ENCODE measurements around the gene ENGASE. TPM values are rescaled to one million over a fixed set of nuclear protein-coding genes. Genes with fewer than 3 reads are reported as not detected.

ENGASE gene
- total RNA-seq, 2 experiments from 2014 or later, result 41.3 to 41.8 TPM

DNA sequence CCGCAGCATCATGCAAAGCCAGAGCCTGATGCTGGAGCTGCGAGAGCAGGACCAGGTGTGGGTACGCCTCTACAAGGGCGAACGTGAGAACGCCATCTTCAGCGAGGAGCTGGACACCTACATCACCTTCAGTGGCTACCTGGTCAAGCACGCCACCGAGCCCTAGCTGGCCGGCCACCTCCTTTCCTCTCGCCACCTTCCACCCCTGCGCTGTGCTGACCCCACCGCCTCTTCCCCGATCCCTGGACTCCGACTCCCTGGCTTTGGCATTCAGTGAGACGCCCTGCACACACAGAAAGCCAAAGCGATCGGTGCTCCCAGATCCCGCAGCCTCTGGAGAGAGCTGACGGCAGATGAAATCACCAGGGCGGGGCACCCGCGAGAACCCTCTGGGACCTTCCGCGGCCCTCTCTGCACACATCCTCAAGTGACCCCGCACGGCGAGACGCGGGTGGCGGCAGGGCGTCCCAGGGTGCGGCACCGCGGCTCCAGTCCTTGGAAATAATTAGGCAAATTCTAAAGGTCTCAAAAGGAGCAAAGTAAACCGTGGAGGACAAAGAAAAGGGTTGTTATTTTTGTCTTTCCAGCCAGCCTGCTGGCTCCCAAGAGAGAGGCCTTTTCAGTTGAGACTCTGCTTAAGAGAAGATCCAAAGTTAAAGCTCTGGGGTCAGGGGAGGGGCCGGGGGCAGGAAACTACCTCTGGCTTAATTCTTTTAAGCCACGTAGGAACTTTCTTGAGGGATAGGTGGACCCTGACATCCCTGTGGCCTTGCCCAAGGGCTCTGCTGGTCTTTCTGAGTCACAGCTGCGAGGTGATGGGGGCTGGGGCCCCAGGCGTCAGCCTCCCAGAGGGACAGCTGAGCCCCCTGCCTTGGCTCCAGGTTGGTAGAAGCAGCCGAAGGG is 26.4 kb upstream of the ENGASE start:
- Mint-ChIP-seq H3K4me3 (no peak overlapping the region), H3K27ac (no peak overlapping the region), H3K27me3 (peaks cover 9% of the 10 kb centered on the region), H3K36me3 (ENCODE audit: low read depth) (no peaks in the 10 kb centered on the region), H3K4me1 (ENCODE audit: low read depth) (no peaks in the 10 kb centered on the region), H3K9me3 (no peaks in the 10 kb centered on the region)
- TF ChIP-seq, protein P1, sequence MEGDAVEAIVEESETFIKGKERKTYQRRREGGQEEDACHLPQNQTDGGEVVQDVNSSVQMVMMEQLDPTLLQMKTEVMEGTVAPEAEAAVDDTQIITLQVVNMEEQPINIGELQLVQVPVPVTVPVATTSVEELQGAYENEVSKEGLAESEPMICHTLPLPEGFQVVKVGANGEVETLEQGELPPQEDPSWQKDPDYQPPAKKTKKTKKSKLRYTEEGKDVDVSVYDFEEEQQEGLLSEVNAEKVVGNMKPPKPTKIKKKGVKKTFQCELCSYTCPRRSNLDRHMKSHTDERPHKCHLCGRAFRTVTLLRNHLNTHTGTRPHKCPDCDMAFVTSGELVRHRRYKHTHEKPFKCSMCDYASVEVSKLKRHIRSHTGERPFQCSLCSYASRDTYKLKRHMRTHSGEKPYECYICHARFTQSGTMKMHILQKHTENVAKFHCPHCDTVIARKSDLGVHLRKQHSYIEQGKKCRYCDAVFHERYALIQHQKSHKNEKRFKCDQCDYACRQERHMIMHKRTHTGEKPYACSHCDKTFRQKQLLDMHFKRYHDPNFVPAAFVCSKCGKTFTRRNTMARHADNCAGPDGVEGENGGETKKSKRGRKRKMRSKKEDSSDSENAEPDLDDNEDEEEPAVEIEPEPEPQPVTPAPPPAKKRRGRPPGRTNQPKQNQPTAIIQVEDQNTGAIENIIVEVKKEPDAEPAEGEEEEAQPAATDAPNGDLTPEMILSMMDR (IDR thresholded peaks at IDR 0.05), result no peak
- DNase-seq, result no peak
- ChIA-PET POLR2A (no interaction called here), CTCF (interaction anchor here (0.5 to 0.8 kb wide), 2 partner anchors 343 to 345 kb away, joined by 3 read pairs; no protein-coding TSS in a partner anchor)
- ATAC-seq, result no peak
- intact Hi-C loops (cut with micrococcal nuclease), result loop anchor here (10.0 kb wide), 1 partner anchor 347 kb away; no protein-coding TSS in a partner anchor

DNA sequence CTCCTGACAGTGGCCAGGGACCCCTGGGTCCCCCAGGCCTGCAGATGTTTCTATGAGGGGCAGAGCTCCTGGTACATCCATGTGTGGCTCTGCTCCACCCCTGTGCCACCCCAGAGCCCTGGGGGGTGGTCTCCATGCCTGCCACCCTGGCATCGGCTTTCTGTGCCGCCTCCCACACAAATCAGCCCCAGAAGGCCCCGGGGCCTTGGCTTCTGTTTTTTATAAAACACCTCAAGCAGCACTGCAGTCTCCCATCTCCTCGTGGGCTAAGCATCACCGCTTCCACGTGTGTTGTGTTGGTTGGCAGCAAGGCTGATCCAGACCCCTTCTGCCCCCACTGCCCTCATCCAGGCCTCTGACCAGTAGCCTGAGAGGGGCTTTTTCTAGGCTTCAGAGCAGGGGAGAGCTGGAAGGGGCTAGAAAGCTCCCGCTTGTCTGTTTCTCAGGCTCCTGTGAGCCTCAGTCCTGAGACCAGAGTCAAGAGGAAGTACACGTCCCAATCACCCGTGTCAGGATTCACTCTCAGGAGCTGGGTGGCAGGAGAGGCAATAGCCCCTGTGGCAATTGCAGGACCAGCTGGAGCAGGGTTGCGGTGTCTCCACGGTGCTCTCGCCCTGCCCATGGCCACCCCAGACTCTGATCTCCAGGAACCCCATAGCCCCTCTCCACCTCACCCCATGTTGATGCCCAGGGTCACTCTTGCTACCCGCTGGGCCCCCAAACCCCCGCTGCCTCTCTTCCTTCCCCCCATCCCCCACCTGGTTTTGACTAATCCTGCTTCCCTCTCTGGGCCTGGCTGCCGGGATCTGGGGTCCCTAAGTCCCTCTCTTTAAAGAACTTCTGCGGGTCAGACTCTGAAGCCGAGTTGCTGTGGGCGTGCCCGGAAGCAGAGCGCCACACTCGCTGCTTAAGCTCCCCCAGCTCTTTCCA is 25.5 kb upstream of the ENGASE start:
- Mint-ChIP-seq H3K36me3 (ENCODE audit: low read depth) (no peaks in the 10 kb centered on the region), H3K27me3 (peaks cover 9% of the 10 kb centered on the region), H3K9me3 (peaks cover under 1% of the 10 kb centered on the region), H3K4me1 (ENCODE audit: low read depth) (no peaks in the 10 kb centered on the region), H3K27ac (no peak overlapping the region), H3K4me3 (no peak overlapping the region)
- TF ChIP-seq, protein P1 (IDR thresholded peaks at IDR 0.05), result no peak
- POLR2A ChIA-PET, result no interaction called here
- intact Hi-C loops (cut with micrococcal nuclease), result loop anchor here (10.0 kb wide), 1 partner anchor 346 kb away; no protein-coding TSS in a partner anchor
- no peak for ATAC-seq
- no peak for DNase-seq
- CTCF ChIA-PET, result interaction anchor here (0.8 kb wide), 1 partner anchor 342 kb away, joined by 3 read pairs; no protein-coding TSS in a partner anchor

DNA sequence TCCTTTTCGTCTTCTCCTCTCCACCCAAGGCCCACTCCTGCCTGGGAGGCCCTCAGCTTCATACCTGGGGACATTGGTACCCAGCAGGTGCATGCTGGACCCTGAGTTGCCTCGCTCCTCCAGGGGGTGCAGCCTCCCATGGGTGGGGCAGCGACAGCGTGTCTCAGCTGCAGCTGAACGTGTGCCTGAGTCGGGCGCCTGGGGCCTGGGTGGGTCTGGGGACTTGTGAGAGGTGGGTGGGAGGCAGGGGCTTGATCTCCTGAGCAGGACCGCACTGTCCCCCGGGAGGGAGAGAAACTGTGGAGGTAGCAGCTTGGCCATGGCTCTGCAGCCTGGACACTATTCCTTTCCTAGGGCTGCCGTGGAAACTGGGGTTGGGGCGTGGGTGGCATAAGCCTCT is 24.8 kb upstream of the ENGASE start:
- POLR2A ChIA-PET, result no interaction called here
- intact Hi-C loops (cut with micrococcal nuclease), result loop anchor here (10.0 kb wide), 1 partner anchor 345 kb away; no protein-coding TSS in a partner anchor
- Mint-ChIP-seq H3K4me3 (no peak overlapping the region), H3K4me1 (ENCODE audit: low read depth) (no peaks in the 10 kb centered on the region), H3K9me3 (peaks cover 5% of the 10 kb centered on the region), H3K36me3 (ENCODE audit: low read depth) (no peaks in the 10 kb centered on the region), H3K27ac (no peak overlapping the region), H3K27me3 (peaks cover 8% of the 10 kb centered on the region)
- ATAC-seq, result no peak
- no peak for DNase-seq
- CTCF ChIA-PET, result no interaction called here
- TF ChIP-seq, protein P1 (IDR thresholded peaks at IDR 0.05), result no peak

DNA sequence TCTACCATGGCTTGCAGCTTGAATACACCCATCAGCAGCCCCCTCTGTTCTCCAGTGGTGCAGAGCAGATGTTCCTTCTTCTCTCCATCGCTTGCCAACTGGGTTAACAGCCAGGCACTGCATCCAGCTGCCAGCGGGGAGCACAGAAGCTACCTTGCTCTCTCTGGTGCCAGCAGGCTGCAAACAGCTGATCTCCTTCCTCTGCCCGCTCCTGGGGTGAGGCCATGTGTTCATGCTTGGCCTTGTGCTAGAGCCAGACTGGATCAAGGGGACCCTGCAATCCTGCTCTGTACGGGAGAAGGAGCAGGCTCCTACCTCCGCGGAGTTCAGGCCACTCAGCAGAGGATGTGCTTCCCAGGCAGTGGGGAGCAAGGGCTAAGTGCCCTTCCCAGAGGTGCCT is 24.1 kb upstream of the ENGASE start:
- Mint-ChIP-seq H3K27me3 (peaks cover 7% of the 10 kb centered on the region), H3K36me3 (ENCODE audit: low read depth) (no peaks in the 10 kb centered on the region), H3K4me3 (no peak overlapping the region), H3K27ac (no peak overlapping the region), H3K4me1 (ENCODE audit: low read depth) (no peaks in the 10 kb centered on the region), H3K9me3 (peaks cover 5% of the 10 kb centered on the region)
- POLR2A ChIA-PET, result no interaction called here
- no peak for ATAC-seq
- CTCF ChIA-PET, result interaction anchor here (1.4 kb wide), 1 partner anchor 8 kb away, joined by 3 read pairs; no protein-coding TSS in a partner anchor
- TF ChIP-seq, protein P1 (IDR thresholded peaks at IDR 0.05), result no peak
- no peak for DNase-seq
- intact Hi-C loops (cut with micrococcal nuclease), result no loop called here

Data from activated CD8-positive, alpha-beta T cell treated with anti-CD3 and anti-CD28 coated beads for 36 hours (primary cell).